ENCODE measurements around the gene IPO8.

GRCh38 chr12:30599608-30600007, 96.1 kb downstream of the IPO8 start:
- no peak for TF ChIP-seq CEBPB (IDR thresholded peaks at IDR 0.05; ENCODE audit: low read depth, low read length)
- TF ChIP-seq, protein P1, sequence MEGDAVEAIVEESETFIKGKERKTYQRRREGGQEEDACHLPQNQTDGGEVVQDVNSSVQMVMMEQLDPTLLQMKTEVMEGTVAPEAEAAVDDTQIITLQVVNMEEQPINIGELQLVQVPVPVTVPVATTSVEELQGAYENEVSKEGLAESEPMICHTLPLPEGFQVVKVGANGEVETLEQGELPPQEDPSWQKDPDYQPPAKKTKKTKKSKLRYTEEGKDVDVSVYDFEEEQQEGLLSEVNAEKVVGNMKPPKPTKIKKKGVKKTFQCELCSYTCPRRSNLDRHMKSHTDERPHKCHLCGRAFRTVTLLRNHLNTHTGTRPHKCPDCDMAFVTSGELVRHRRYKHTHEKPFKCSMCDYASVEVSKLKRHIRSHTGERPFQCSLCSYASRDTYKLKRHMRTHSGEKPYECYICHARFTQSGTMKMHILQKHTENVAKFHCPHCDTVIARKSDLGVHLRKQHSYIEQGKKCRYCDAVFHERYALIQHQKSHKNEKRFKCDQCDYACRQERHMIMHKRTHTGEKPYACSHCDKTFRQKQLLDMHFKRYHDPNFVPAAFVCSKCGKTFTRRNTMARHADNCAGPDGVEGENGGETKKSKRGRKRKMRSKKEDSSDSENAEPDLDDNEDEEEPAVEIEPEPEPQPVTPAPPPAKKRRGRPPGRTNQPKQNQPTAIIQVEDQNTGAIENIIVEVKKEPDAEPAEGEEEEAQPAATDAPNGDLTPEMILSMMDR (conservative IDR thresholded peaks at IDR 0.05; ENCODE audit: low read depth, low read length), result no peak
- no peak for TF ChIP-seq BHLHE40 (IDR thresholded peaks at IDR 0.05; ENCODE audit: low read depth, low read length)
- TF ChIP-seq, protein P2, sequence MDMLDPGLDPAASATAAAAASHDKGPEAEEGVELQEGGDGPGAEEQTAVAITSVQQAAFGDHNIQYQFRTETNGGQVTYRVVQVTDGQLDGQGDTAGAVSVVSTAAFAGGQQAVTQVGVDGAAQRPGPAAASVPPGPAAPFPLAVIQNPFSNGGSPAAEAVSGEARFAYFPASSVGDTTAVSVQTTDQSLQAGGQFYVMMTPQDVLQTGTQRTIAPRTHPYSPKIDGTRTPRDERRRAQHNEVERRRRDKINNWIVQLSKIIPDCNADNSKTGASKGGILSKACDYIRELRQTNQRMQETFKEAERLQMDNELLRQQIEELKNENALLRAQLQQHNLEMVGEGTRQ (IDR thresholded peaks at IDR 0.05; ENCODE audit: low read depth, low read length), result no peak
- no peak for TF ChIP-seq POLR2A (IDR thresholded peaks at IDR 0.05; ENCODE audit: low read depth, low read length)
- TF ChIP-seq MAZ (IDR thresholded peaks at IDR 0.05; ENCODE audit: borderline replicate concordance, low read depth, low read length), result no peak
- TF ChIP-seq MXI1 (IDR thresholded peaks at IDR 0.05; ENCODE audit: borderline replicate concordance, low read depth, low read length), result no peak
- no peak for TF ChIP-seq SMC3 (IDR thresholded peaks at IDR 0.05; ENCODE audit: low read depth, low read length)
- no peak for TF ChIP-seq FOS (IDR thresholded peaks at IDR 0.05; ENCODE audit: low read depth, low read length)

Data from IMR-90 (cell line).